Glutamatergic neuron (in vitro differentiated cells): ENCODE data around the gene CSN2. TPM values are rescaled to one million over a fixed set of nuclear protein-coding genes. Genes with fewer than 3 reads are reported as not detected.

Source experiments
- DNase-seq: peaks from one replicate; pipeline ENCODE4 v3.0.0; 2022
- H3K27ac Mint-ChIP-seq: one replicate; pipeline ENCODE4 v1.8.0; 2020; ENCODE audit warnings: mild to moderate bottlenecking, mixed read lengths, inconsistent platforms; ENCODE audit not compliant: unreplicated experiment
- H3K27me3 Mint-ChIP-seq: one replicate; pipeline ENCODE4 v1.8.0; 2020; ENCODE audit warnings: mild to moderate bottlenecking, moderate library complexity, mixed read lengths, inconsistent platforms; ENCODE audit not compliant: unreplicated experiment
- H3K36me3 Mint-ChIP-seq: one replicate; pipeline ENCODE4 v1.8.0; 2020; ENCODE audit warnings: mild to moderate bottlenecking, mixed read lengths, inconsistent platforms; ENCODE audit not compliant: unreplicated experiment
- H3K4me1 Mint-ChIP-seq: one replicate; pipeline ENCODE4 v1.8.0; 2020; ENCODE audit warnings: mild to moderate bottlenecking, low read depth, mixed read lengths, inconsistent platforms; ENCODE audit not compliant: unreplicated experiment
- H3K4me3 Mint-ChIP-seq: one replicate; pipeline ENCODE4 v1.8.0; 2020; ENCODE audit warnings: mild to moderate bottlenecking, mixed read lengths, inconsistent platforms; ENCODE audit not compliant: unreplicated experiment
- H3K9me3 Mint-ChIP-seq: one replicate; pipeline ENCODE4 v1.8.0; 2020; ENCODE audit warnings: mild to moderate bottlenecking, moderate library complexity, mixed read lengths, inconsistent platforms; ENCODE audit not compliant: unreplicated experiment
- CTCF ChIP-seq: fragments of 200-600 bp; sonication (generic); IDR thresholded peaks from one replicate; pipeline ENCODE4 v1.5.0; 2021; ENCODE audit not compliant: partially characterized antibody, unreplicated experiment
- total RNA-seq: library from RNA; stranded (reverse); fragmentation: NEBNext Ultra II Directional; extraction: Animal tissue kit (Norgen Biotek cat#: 25700); gene quantifications from one replicate; pipeline ENCODE4 v1.2.1, GENCODE V29; 2021; ENCODE audit not compliant: unreplicated experiment

The CSN2 gene
- total RNA-seq, 1 donor from 2014 or later, result not detected

GRCh38 chr4:69995526-69996016 lies 30.0 kb upstream of the CSN2 start, which contains the start of gene STATH:
TSS of gene STATH (plus strand) at chr4:69995966. CDS start at chr4:69998438, 2,472 bp downstream.
- H3K36me3 Mint-ChIP-seq, result no peaks in the 10 kb centered on the region

GRCh38 chr4:69994782-69995181 lies 29.3 kb upstream of the CSN2 start:
- H3K36me3 Mint-ChIP-seq, result no peaks in the 10 kb centered on the region
- DNase-seq, result no peak
- H3K27ac Mint-ChIP-seq, result no peak overlapping the region

More at GRCh38 chr4:69995526-69996016, 30.0 kb upstream of the CSN2 start, which contains the start of gene STATH:
- no peaks in the 10 kb centered on the region for H3K27me3 Mint-ChIP-seq
- DNase-seq, result no peak
- no peak for TF ChIP-seq CTCF
- no peaks in the 10 kb centered on the region for H3K4me1 Mint-ChIP-seq
- H3K4me3 Mint-ChIP-seq, result no peak within 1 kb of the TSS
- H3K27ac Mint-ChIP-seq, result no peak within 1 kb of the TSS
- H3K9me3 Mint-ChIP-seq, result no peaks in the 10 kb centered on the region

DNA sequence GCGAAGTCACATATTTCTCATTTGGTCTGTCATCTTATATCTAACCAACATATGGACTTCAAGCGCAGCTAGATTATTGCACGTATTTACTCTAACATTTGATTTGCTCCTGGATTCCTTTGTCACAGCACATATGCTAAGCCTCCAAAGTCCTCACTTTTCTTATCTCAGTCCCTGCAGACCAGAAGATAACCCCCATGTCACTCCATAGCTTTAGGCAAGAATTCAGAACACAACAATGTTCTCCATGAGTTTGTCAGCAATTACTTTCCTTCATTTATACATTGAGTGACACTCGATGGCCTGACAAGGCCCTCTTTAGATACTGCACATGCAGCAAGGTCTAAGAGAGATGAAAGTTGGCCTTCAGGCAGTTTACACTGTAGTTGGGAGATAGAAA lies 25.5 kb upstream of the CSN2 start:
- DNase-seq, result no peak
- Mint-ChIP-seq H3K9me3 (no peaks in the 10 kb centered on the region), H3K36me3 (no peaks in the 10 kb centered on the region), H3K27me3 (no peaks in the 10 kb centered on the region), H3K4me3 (no peak overlapping the region), H3K27ac (no peak overlapping the region), H3K4me1 (peaks cover 1% of the 10 kb centered on the region)
- TF ChIP-seq CTCF, result no peak

More at GRCh38 chr4:69994782-69995181, 29.3 kb upstream of the CSN2 start:
- Mint-ChIP-seq H3K4me3 (no peak overlapping the region), H3K27me3 (no peaks in the 10 kb centered on the region), H3K9me3 (no peaks in the 10 kb centered on the region), H3K4me1 (no peaks in the 10 kb centered on the region)
- TF ChIP-seq CTCF, result no peak

DNA sequence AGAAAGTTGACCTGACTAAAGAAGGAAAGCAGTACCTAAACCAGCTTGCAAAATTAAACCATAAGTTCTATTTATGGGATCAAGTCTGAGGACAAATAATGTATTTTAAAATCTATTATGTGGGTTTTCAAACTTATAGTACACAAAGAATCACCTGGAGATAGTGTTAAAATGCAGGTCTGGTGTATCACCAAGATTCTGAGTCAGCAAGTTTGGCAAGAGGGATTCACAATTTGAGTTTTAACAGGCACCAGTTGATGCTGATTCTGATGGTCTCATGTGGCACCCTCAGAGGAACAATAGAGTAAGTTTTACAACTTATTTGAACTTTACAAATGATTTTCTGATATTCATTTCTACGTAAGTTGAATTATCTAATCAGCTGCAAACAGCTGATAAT lies 21.1 kb upstream of the CSN2 start:
- Mint-ChIP-seq H3K27me3 (no peaks in the 10 kb centered on the region), H3K36me3 (no peaks in the 10 kb centered on the region), H3K4me1 (peaks cover 1% of the 10 kb centered on the region), H3K27ac (no peak overlapping the region), H3K9me3 (no peaks in the 10 kb centered on the region), H3K4me3 (no peak overlapping the region)
- DNase-seq, result no peak
- no peak for TF ChIP-seq CTCF

DNA sequence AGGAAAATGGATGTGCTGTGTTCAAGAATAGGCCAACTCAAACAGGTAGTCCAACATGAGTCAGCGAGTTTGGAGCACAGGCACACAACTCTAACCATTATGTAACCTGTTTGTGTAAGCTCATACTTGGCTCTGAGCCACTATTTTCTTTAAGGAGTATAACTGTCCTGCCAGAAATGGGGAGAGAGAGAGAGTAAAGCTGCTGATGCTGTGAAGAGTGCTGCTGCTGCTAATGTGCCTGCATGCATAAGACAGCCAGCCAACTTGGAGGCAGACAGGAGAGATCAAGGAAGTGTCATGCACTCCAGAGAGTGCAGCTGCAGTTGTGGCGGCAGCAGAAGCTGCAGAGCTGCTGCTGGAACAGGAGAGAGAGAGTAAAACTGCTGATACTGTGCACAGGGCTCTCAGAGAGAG lies 18.5 kb upstream of the CSN2 start:
- H3K27ac Mint-ChIP-seq, result no peak overlapping the region
- no peaks in the 10 kb centered on the region for H3K9me3 Mint-ChIP-seq
- TF ChIP-seq CTCF, result no peak
- H3K4me3 Mint-ChIP-seq, result no peak overlapping the region
- H3K4me1 Mint-ChIP-seq, result no peaks in the 10 kb centered on the region
- H3K27me3 Mint-ChIP-seq, result no peaks in the 10 kb centered on the region
- no peaks in the 10 kb centered on the region for H3K36me3 Mint-ChIP-seq
- peak; percentile 13 for DNase-seq
